ENCODE results near the gene POTEI.
"Not testable (repeated sequence)": the region's sequence is repeated elsewhere in the genome, so short reads cannot be mapped to it uniquely, and the experiment has no call there.

Gene POTEI

GRCh38 chr2:130416693-130417092 is 92.4 kb downstream of the POTEI start:
- in situ Hi-C loops (cut with MboI; ENCODE audit: low pct_unique_long_range_greater_than_20kb, low sequenced_read_pairs, unreplicated experiment); DNase-seq (ENCODE audit: low spot score): not testable (repeated sequence)
- TF ChIP-seq, protein P1, sequence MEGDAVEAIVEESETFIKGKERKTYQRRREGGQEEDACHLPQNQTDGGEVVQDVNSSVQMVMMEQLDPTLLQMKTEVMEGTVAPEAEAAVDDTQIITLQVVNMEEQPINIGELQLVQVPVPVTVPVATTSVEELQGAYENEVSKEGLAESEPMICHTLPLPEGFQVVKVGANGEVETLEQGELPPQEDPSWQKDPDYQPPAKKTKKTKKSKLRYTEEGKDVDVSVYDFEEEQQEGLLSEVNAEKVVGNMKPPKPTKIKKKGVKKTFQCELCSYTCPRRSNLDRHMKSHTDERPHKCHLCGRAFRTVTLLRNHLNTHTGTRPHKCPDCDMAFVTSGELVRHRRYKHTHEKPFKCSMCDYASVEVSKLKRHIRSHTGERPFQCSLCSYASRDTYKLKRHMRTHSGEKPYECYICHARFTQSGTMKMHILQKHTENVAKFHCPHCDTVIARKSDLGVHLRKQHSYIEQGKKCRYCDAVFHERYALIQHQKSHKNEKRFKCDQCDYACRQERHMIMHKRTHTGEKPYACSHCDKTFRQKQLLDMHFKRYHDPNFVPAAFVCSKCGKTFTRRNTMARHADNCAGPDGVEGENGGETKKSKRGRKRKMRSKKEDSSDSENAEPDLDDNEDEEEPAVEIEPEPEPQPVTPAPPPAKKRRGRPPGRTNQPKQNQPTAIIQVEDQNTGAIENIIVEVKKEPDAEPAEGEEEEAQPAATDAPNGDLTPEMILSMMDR (IDR thresholded peaks at IDR 0.05; ENCODE audit: extremely low read depth, insufficient read depth, missing control alignments): peak; percentile 22

Measured in GM13977 (cell line).